H9 (cell line): Measurements from ENCODE around the gene CABLES1. TPM values are rescaled to one million over a fixed set of nuclear protein-coding genes. Genes with fewer than 3 reads are reported as not detected.

Source experiments
- DNase-seq: peaks from one replicate; pipeline ENCODE4 v3.0.0-alpha.2; 2017
- H2AFZ ChIP-seq: one replicate; pipeline ENCODE4 v1.6.1; 2013; ENCODE audit warnings: mild to moderate bottlenecking, low read length, control low read depth, moderate library complexity
- H2AK5ac ChIP-seq: 2 replicates; pipeline ENCODE4 v1.6.1; 2013; ENCODE audit warnings: low read length, control low read depth, mixed read lengths; ENCODE audit not compliant: insufficient read length
- H2BK120ac ChIP-seq: one replicate; pipeline ENCODE4 v1.6.1; 2013; ENCODE audit warnings: low read depth, mild to moderate bottlenecking, low read length, control low read depth, inconsistent platforms; ENCODE audit not compliant: poor library complexity, severe bottlenecking
- H2BK12ac ChIP-seq: 2 replicates; pipeline ENCODE4 v1.6.1; 2013; ENCODE audit warnings: low read length, control low read depth, mixed read lengths, low read depth; ENCODE audit not compliant: insufficient read length
- H2BK15ac ChIP-seq: 2 replicates; pipeline ENCODE4 v1.6.1; 2013; ENCODE audit warnings: low read depth, low read length, control low read depth
- H2BK20ac ChIP-seq: one replicate; pipeline ENCODE4 v1.6.1; 2013; ENCODE audit warnings: low read depth, mild to moderate bottlenecking, low read length, control low read depth, inconsistent platforms; ENCODE audit not compliant: poor library complexity, severe bottlenecking
- H2BK5ac ChIP-seq: 2 replicates; pipeline ENCODE4 v1.6.1; 2013; ENCODE audit warnings: low read length, control low read depth, mixed read lengths; ENCODE audit not compliant: insufficient read length
- H3K14ac ChIP-seq: 2 replicates; pipeline ENCODE4 v1.6.1; 2013; ENCODE audit warnings: low read length, control low read depth; ENCODE audit not compliant: insufficient read depth
- H3K18ac ChIP-seq: 2 replicates; pipeline ENCODE4 v1.6.1; 2013; ENCODE audit warnings: low read depth, mild to moderate bottlenecking, mixed read lengths, low read length, control low read depth; ENCODE audit not compliant: insufficient read length
- H3K23ac ChIP-seq: 2 replicates; pipeline ENCODE4 v1.6.1; 2013; ENCODE audit warnings: low read length, control low read depth, mixed read lengths, low read depth; ENCODE audit not compliant: insufficient read length
- H3K23me2 ChIP-seq: 2 replicates; pipeline ENCODE4 v1.6.1; 2013; ENCODE audit warnings: low read depth, mild to moderate bottlenecking, mixed read lengths, low read length, control low read depth; ENCODE audit not compliant: insufficient read length, poor library complexity, severe bottlenecking
- H3K27ac ChIP-seq: 2 replicates; pipeline ENCODE4 v1.5.1; 2013; ENCODE audit warnings: low read length, control low read depth, mixed read lengths, low read depth; ENCODE audit not compliant: insufficient read length
- H3K27me3 ChIP-seq: 2 replicates; pipeline ENCODE4 v1.6.1; 2013; ENCODE audit warnings: low read length, control low read depth, inconsistent platforms; ENCODE audit not compliant: insufficient read depth
- H3K4ac ChIP-seq: 2 replicates; pipeline ENCODE4 v1.6.1; 2013; ENCODE audit warnings: low read depth, mild to moderate bottlenecking, control low read depth, inconsistent platforms, low read length, moderate library complexity
- H3K4me1 ChIP-seq: 2 replicates; pipeline ENCODE4 v1.6.1; 2013; ENCODE audit warnings: low read length, control low read depth, inconsistent platforms; ENCODE audit not compliant: insufficient read depth
- H3K4me2 ChIP-seq: 2 replicates; pipeline ENCODE4 v1.6.1; 2013; ENCODE audit warnings: low read length, control low read depth, mixed read lengths; ENCODE audit not compliant: insufficient read length, insufficient read depth
- H3K56ac ChIP-seq: 2 replicates; pipeline ENCODE4 v1.6.1; 2013; ENCODE audit warnings: low read depth, mild to moderate bottlenecking, mixed read lengths, low read length, control low read depth; ENCODE audit not compliant: insufficient read length
- H3K79me1 ChIP-seq: 2 replicates; pipeline ENCODE4 v1.6.1; 2013; ENCODE audit warnings: low read depth, mild to moderate bottlenecking, moderate library complexity, low read length, control low read depth, inconsistent platforms; ENCODE audit not compliant: insufficient read depth, poor library complexity, severe bottlenecking
- H3K79me2 ChIP-seq: 2 replicates; pipeline ENCODE4 v1.6.1; 2013; ENCODE audit warnings: low read length, control low read depth, inconsistent platforms; ENCODE audit not compliant: insufficient read depth
- H3K9ac ChIP-seq: 2 replicates; pipeline ENCODE4 v1.6.1; 2013; ENCODE audit warnings: low read length, control low read depth, mixed read lengths; ENCODE audit not compliant: insufficient read length; ENCODE audit errors: extremely low read depth
- H3K9me3 ChIP-seq: one replicate; pipeline ENCODE4 v1.6.1; 2013; ENCODE audit warnings: low read depth, low read length, inconsistent platforms; ENCODE audit not compliant: control insufficient read depth
- H3T11ph ChIP-seq: one replicate; pipeline ENCODE4 v1.6.1; 2013; ENCODE audit warnings: mild to moderate bottlenecking, low read length, control low read depth, inconsistent platforms
- H4K20me1 ChIP-seq: one replicate; pipeline ENCODE4 v1.6.1; 2013; ENCODE audit not compliant: control insufficient read depth, insufficient read length, insufficient read depth
- H4K5ac ChIP-seq: 2 replicates; pipeline ENCODE4 v1.6.1; 2013; ENCODE audit warnings: low read depth, mild to moderate bottlenecking, mixed read lengths, low read length, control low read depth; ENCODE audit not compliant: insufficient read length
- H4K8ac ChIP-seq: replicated peaks from 2 replicates; pipeline ENCODE4 v1.6.1; 2013; ENCODE audit warnings: low read length, control low read depth, mixed read lengths, low read depth; ENCODE audit not compliant: insufficient read length
- H4K91ac ChIP-seq: 2 replicates; pipeline ENCODE4 v1.6.1; 2013; ENCODE audit warnings: low read depth, mild to moderate bottlenecking, moderate library complexity, mixed read lengths, low read length, control low read depth; ENCODE audit not compliant: insufficient read length
- H3K27ac Mint-ChIP-seq, 3 experiments: 2 replicates in 2 of 3; 3 replicates in 1 of 3; pipeline ENCODE4 v1.8.0; 2020 to 2021; ENCODE audit warnings: mixed read lengths in 3 of 3, mild to moderate bottlenecking in 1 of 3, moderate library complexity in 1 of 3
- H3K27me3 Mint-ChIP-seq: 2 replicates; pipeline ENCODE4 v1.8.0; 2021; ENCODE audit warnings: low read depth, mild to moderate bottlenecking, moderate library complexity, mixed read lengths
- H3K36me3 Mint-ChIP-seq, 3 experiments: 2 replicates in 2 of 3; 3 replicates in 1 of 3; pipeline ENCODE4 v1.8.0; 2020 to 2021; ENCODE audit warnings: low read depth in 3 of 3, mixed read lengths in 3 of 3; ENCODE audit not compliant: insufficient read depth in 1 of 3
- H3K4me1 Mint-ChIP-seq, 2 experiments: 2 replicates each; pipeline ENCODE4 v1.8.0; 2020; ENCODE audit warnings: mixed read lengths in 2 of 2
- H3K4me3 Mint-ChIP-seq, 2 experiments: 2 replicates in 1 of 2; 3 replicates in 1 of 2; pipeline ENCODE4 v1.8.0; 2020 to 2021; ENCODE audit warnings: mild to moderate bottlenecking in 2 of 2, mixed read lengths in 2 of 2, moderate library complexity in 1 of 2
- H3K9me3 Mint-ChIP-seq, 2 experiments: 2 replicates in 1 of 2; 3 replicates in 1 of 2; pipeline ENCODE4 v1.8.0; 2020; ENCODE audit warnings: mild to moderate bottlenecking in 2 of 2, mixed read lengths in 2 of 2, moderate library complexity in 1 of 2
- CTCF ChIP-seq: fragments of 200-600 bp; sonication (generic); conservative IDR thresholded peaks from 3 replicates; pipeline ENCODE4 v1.8.0; 2021; ENCODE audit warnings: antibody characterized with exemption, mild to moderate bottlenecking
- WGBS: extraction: QIAGEN DNeasy Blood & Tissue Kit; methylation state at CpG from one replicate; pipeline ENCODE4 v1.1.7; 2013; ENCODE audit warnings: missing lambda C conversion rate, low lambda C conversion rate, mixed read lengths; ENCODE audit not compliant: insufficient read length; ENCODE audit errors: extremely low coverage; 5-methylcytosine and 5-hydroxymethylcytosine counted together
- total RNA-seq: library from RNA; stranded (reverse); gene quantifications from 2 replicates; pipeline ENCODE4 v1.2.1, GENCODE V29; 2021

Gene CABLES1
- total RNA-seq, 1 experiment from 2014 or later, result 27.1 TPM

GRCh38 chr18:23257686-23258565 is 122.6 kb downstream of the CABLES1 start:
- H2BK120ac ChIP-seq, result no peak overlapping the region
- H3K9ac ChIP-seq, result no peak overlapping the region
- H2BK15ac ChIP-seq, result no peak overlapping the region
- peaks cover 6% of the 10 kb centered on the region; the same call in 1 of the 2 replicates for H3K4me1 ChIP-seq
- no peak overlapping the region for H4K91ac ChIP-seq
- no peaks in the 10 kb centered on the region for H4K20me1 ChIP-seq
- H2AFZ ChIP-seq, result no peak overlapping the region
- H3K79me2 ChIP-seq, result no peaks in the 10 kb centered on the region
- no peak overlapping the region for H2BK12ac ChIP-seq
- no peak for DNase-seq
- Mint-ChIP-seq H3K27ac (peak overlapping the region; percentile 93 to 99 (median 99); a peak in 5 of 7 replicates), H3K4me1 (peaks cover 31 to 35% of the 10 kb centered on the region in 2 experiments), H3K27me3 (no peaks in the 10 kb centered on the region), H3K9me3 (no peaks in the 10 kb centered on the region), H3K4me3 (no peak overlapping the region; a peak in 1 of 5 replicates), H3K36me3 (peaks cover 34 to 60% (median 48%) of the 10 kb centered on the region in 3 experiments; a peak in 6 of 7 replicates)
- H3K14ac ChIP-seq, result no peak overlapping the region
- no peak for TF ChIP-seq CTCF
- no peak overlapping the region for H3K4me2 ChIP-seq
- no CpG with 5 or more reads among the region's 25 CpGs for WGBS
- no peaks in the 10 kb centered on the region for H3K79me1 ChIP-seq
- no peak overlapping the region for H2BK20ac ChIP-seq
- H4K5ac ChIP-seq, result no peak overlapping the region
- H3T11ph ChIP-seq, result no peak overlapping the region
- H3K27ac ChIP-seq, result no peak overlapping the region
- no peak overlapping the region for H4K8ac ChIP-seq
- H3K9me3 ChIP-seq, result no peaks in the 10 kb centered on the region
- H3K23me2 ChIP-seq, result no peaks in the 10 kb centered on the region
- no peak overlapping the region for H3K18ac ChIP-seq
- no peak overlapping the region for H3K56ac ChIP-seq
- H2BK5ac ChIP-seq, result no peak overlapping the region
- no peak overlapping the region for H2AK5ac ChIP-seq
- H3K4ac ChIP-seq, result no peak overlapping the region
- no peak overlapping the region for H3K23ac ChIP-seq
- H3K27me3 ChIP-seq, result no peaks in the 10 kb centered on the region
